Measurements from ENCODE around the gene CBFA2T2.

The CBFA2T2 gene

DNA sequence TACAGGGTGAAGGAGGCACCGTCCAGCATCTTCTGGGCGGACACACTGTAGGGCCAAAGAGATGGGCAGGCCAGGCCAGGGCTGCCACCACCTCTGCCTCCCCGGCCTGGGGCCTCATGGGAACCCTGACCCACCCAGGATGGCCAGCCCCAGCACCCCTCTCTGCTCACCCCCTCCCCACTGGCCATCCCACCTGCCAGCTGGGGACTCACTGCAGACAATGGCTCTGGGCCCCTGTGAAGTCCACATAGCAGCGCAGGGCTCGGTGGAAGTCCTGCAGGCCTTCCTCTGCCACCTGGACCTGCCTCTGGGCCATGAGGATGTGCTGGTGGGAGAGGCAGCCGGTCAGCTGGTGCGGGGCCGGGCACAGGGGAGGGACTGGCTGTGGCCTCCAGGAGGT lies 168.6 kb downstream of the CBFA2T2 start:
- no peaks in the 10 kb centered on the region for H3K79me2 ChIP-seq (ENCODE audit: insufficient read depth, low read length)
- no peak overlapping the region for H2AFZ ChIP-seq (ENCODE audit: low read length)
- TF ChIP-seq, protein P1, sequence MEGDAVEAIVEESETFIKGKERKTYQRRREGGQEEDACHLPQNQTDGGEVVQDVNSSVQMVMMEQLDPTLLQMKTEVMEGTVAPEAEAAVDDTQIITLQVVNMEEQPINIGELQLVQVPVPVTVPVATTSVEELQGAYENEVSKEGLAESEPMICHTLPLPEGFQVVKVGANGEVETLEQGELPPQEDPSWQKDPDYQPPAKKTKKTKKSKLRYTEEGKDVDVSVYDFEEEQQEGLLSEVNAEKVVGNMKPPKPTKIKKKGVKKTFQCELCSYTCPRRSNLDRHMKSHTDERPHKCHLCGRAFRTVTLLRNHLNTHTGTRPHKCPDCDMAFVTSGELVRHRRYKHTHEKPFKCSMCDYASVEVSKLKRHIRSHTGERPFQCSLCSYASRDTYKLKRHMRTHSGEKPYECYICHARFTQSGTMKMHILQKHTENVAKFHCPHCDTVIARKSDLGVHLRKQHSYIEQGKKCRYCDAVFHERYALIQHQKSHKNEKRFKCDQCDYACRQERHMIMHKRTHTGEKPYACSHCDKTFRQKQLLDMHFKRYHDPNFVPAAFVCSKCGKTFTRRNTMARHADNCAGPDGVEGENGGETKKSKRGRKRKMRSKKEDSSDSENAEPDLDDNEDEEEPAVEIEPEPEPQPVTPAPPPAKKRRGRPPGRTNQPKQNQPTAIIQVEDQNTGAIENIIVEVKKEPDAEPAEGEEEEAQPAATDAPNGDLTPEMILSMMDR (conservative IDR thresholded peaks at IDR 0.05; ENCODE audit: low read length), result no peak
- no peak for TF ChIP-seq EZH2phosphoT487 (IDR thresholded peaks at IDR 0.05; ENCODE audit: borderline replicate concordance)
- no peak overlapping the region for H3K4me2 ChIP-seq (ENCODE audit: low read depth, low read length, poor library complexity, severe bottlenecking)
- no peaks in the 10 kb centered on the region for H3K9me3 ChIP-seq (ENCODE audit: insufficient read depth, low read depth, low read length)
- no peak overlapping the region for H3K9ac ChIP-seq (ENCODE audit: low read depth, low read length, poor library complexity, severe bottlenecking)
- H3K4me1 ChIP-seq (ENCODE audit: insufficient read depth, low read length, poor library complexity, severe bottlenecking), result peaks cover 8% of the 10 kb centered on the region
- H3K36me3 ChIP-seq (ENCODE audit: insufficient read depth, low read length), result no peaks in the 10 kb centered on the region
- H4K20me1 ChIP-seq (ENCODE audit: insufficient read depth, low read length, poor library complexity, severe bottlenecking), result no peaks in the 10 kb centered on the region
- no peaks in the 10 kb centered on the region for H3F3A ChIP-seq (ENCODE audit: low read depth)
- H3K27me3 ChIP-seq (ENCODE audit: insufficient read depth, low read length, poor library complexity, severe bottlenecking), result no peaks in the 10 kb centered on the region
- no peak overlapping the region for H3K4me3 ChIP-seq (ENCODE audit: low read length, poor library complexity, severe bottlenecking)
- H3K9me2 ChIP-seq (replicated peaks; ENCODE audit: low read depth, low read length), result no peaks in the 10 kb centered on the region

DNA sequence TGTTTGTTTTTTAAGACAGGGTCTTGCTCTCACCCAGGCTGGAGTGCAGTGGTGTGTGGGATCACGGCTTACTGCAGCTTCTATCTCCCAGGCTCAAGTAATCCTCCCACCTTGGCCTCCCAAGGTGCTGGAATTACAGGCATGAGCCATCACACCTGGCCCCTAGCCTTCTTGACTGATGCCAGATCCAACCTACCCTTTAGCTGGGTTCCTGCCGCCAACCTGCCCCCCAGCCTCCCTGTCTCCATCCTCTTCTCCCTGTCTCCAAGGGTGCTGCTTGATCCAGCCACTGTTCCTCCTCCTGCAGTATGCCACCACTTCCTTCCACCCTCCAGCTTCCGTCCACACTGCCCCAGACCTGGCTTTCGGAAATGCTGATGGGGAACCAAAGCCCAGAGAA lies 169.0 kb downstream of the CBFA2T2 start:
- Histone ChIP-seq H3F3A (ENCODE audit: low read depth) (no peaks in the 10 kb centered on the region), H3K9me2 (replicated peaks; ENCODE audit: low read depth, low read length) (no peaks in the 10 kb centered on the region), H4K20me1 (ENCODE audit: insufficient read depth, low read length, poor library complexity, severe bottlenecking) (no peaks in the 10 kb centered on the region), H3K36me3 (ENCODE audit: insufficient read depth, low read length) (no peaks in the 10 kb centered on the region), H3K27me3 (ENCODE audit: insufficient read depth, low read length, poor library complexity, severe bottlenecking) (no peaks in the 10 kb centered on the region), H3K9ac (ENCODE audit: low read depth, low read length, poor library complexity, severe bottlenecking) (no peak overlapping the region), H3K9me3 (ENCODE audit: insufficient read depth, low read depth, low read length) (no peaks in the 10 kb centered on the region), H3K79me2 (ENCODE audit: insufficient read depth, low read length) (no peaks in the 10 kb centered on the region), H2AFZ (ENCODE audit: low read length) (no peak overlapping the region), H3K4me3 (ENCODE audit: low read length, poor library complexity, severe bottlenecking) (no peak overlapping the region), H3K4me2 (ENCODE audit: low read depth, low read length, poor library complexity, severe bottlenecking) (no peak overlapping the region), H3K4me1 (ENCODE audit: insufficient read depth, low read length, poor library complexity, severe bottlenecking) (peaks cover 10% of the 10 kb centered on the region)
- TF ChIP-seq EZH2phosphoT487 (IDR thresholded peaks at IDR 0.05; ENCODE audit: borderline replicate concordance), result no peak
- TF ChIP-seq, protein P1 (conservative IDR thresholded peaks at IDR 0.05; ENCODE audit: low read length), result no peak

DNA sequence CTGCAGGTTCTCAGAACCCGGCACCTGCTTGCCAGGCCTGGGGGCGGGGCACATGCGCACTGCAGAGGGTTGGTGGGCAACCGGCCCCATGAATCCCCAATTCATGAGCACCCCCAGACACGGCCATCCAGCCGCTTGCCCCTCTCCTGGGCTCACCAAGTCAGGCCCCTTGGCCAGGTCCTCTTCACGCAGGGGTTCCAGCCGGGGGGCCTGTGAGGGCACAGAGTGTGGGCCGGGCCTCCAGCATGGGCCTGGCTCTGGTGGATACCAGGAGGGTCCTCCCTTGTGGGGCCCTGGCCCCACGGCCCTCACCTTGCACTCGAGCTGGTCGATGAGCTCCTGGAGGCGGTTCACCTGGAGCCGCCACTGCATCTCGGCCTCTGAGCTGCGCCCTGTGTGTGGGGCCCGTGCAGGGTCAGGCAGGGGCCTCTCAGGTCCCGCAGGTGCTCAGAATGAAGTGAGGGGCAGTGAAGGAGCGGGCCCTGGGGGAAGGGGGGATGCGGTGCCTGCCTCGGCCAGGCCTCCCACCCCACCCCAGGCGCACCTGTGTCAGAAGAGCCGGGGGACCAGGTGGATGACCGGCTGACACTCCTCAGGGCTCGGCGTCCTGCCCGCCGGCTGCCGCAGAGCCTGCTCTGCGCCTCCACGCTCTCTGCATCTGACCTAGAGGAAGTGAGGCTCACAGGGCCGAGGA lies 169.6 kb downstream of the CBFA2T2 start:
- TF ChIP-seq, protein P1 (conservative IDR thresholded peaks at IDR 0.05; ENCODE audit: low read length), result no peak
- no peak for TF ChIP-seq EZH2phosphoT487 (IDR thresholded peaks at IDR 0.05; ENCODE audit: borderline replicate concordance)
- no peaks in the 10 kb centered on the region for H3K27me3 ChIP-seq (ENCODE audit: insufficient read depth, low read length, poor library complexity, severe bottlenecking)
- no peaks in the 10 kb centered on the region for H4K20me1 ChIP-seq (ENCODE audit: insufficient read depth, low read length, poor library complexity, severe bottlenecking)
- H3K9me2 ChIP-seq (replicated peaks; ENCODE audit: low read depth, low read length), result no peaks in the 10 kb centered on the region
- H3K9ac ChIP-seq (ENCODE audit: low read depth, low read length, poor library complexity, severe bottlenecking), result no peak overlapping the region
- no peak overlapping the region for H3K4me2 ChIP-seq (ENCODE audit: low read depth, low read length, poor library complexity, severe bottlenecking)
- no peak overlapping the region for H2AFZ ChIP-seq (ENCODE audit: low read length)
- no peak overlapping the region for H3K4me3 ChIP-seq (ENCODE audit: low read length, poor library complexity, severe bottlenecking)
- H3F3A ChIP-seq (ENCODE audit: low read depth), result no peaks in the 10 kb centered on the region
- H3K36me3 ChIP-seq (ENCODE audit: insufficient read depth, low read length), result no peaks in the 10 kb centered on the region
- H3K79me2 ChIP-seq (ENCODE audit: insufficient read depth, low read length), result no peaks in the 10 kb centered on the region
- no peaks in the 10 kb centered on the region for H3K9me3 ChIP-seq (ENCODE audit: insufficient read depth, low read depth, low read length)
- peaks cover 16% of the 10 kb centered on the region for H3K4me1 ChIP-seq (ENCODE audit: insufficient read depth, low read length, poor library complexity, severe bottlenecking)

Measured in Loucy (cell line).